Measurements from ENCODE around the gene HMCN2.

The HMCN2 gene

GRCh38 chr9:130343445-130343918, 77.9 kb downstream of the HMCN2 start:
- DNase-seq (ENCODE audit: low read depth in 2 of 2, low spot score in 1 of 2): no peak

GRCh38 chr9:130344366-130344765, 78.8 kb downstream of the HMCN2 start:
- no peak for DNase-seq (ENCODE audit: low read depth in 2 of 2, low spot score in 1 of 2)

GRCh38 chr9:130345009-130345896, 79.7 kb downstream of the HMCN2 start:
- DNase-seq (ENCODE audit: low read depth in 2 of 2, low spot score in 1 of 2): no peak

GRCh38 chr9:130345897-130346385, 80.4 kb downstream of the HMCN2 start:
- DNase-seq (ENCODE audit: low read depth in 2 of 2, low spot score in 1 of 2): no peak

- DNase-seq (ENCODE audit: low read depth in 2 of 2, low spot score in 1 of 2): no peak
Measured at GRCh38 chr9:130346431-130346830, 80.9 kb downstream of the HMCN2 start.

- no peak for DNase-seq (ENCODE audit: low read depth in 2 of 2, low spot score in 1 of 2)
Measured at GRCh38 chr9:130347036-130347435, 81.5 kb downstream of the HMCN2 start.

- DNase-seq (ENCODE audit: low read depth in 2 of 2, low spot score in 1 of 2): no peak
Measured at GRCh38 chr9:130347931-130348330, 82.4 kb downstream of the HMCN2 start.

- no peak for DNase-seq (ENCODE audit: low read depth in 2 of 2, low spot score in 1 of 2)
Measured at GRCh38 chr9:130348341-130348740, 82.8 kb downstream of the HMCN2 start.

- DNase-seq (ENCODE audit: low read depth in 2 of 2, low spot score in 1 of 2): no peak
Measured at GRCh38 chr9:130348881-130349280, 83.3 kb downstream of the HMCN2 start.

- DNase-seq (ENCODE audit: low read depth in 2 of 2, low spot score in 1 of 2): no peak
Measured at GRCh38 chr9:130349398-130349797, 83.8 kb downstream of the HMCN2 start.

GRCh38 chr9:130351343-130351742, 85.8 kb downstream of the HMCN2 start:
- no peak for DNase-seq (ENCODE audit: low read depth in 2 of 2, low spot score in 1 of 2)

- no peak for DNase-seq (ENCODE audit: low read depth in 2 of 2, low spot score in 1 of 2)
Measured at GRCh38 chr9:130352081-130352480, 86.5 kb downstream of the HMCN2 start.

- no peak for DNase-seq (ENCODE audit: low read depth in 2 of 2, low spot score in 1 of 2)
Measured at GRCh38 chr9:130352586-130353285, 87.2 kb downstream of the HMCN2 start.

GRCh38 chr9:130354378-130354777, 88.8 kb downstream of the HMCN2 start:
- DNase-seq (ENCODE audit: low read depth in 2 of 2, low spot score in 1 of 2): no peak

GRCh38 chr9:130354806-130355205, 89.2 kb downstream of the HMCN2 start:
- DNase-seq (ENCODE audit: low read depth in 2 of 2, low spot score in 1 of 2): no peak

GRCh38 chr9:130356033-130356432, 90.5 kb downstream of the HMCN2 start:
- DNase-seq (ENCODE audit: low read depth in 2 of 2, low spot score in 1 of 2): no peak

- no peak for DNase-seq (ENCODE audit: low read depth in 2 of 2, low spot score in 1 of 2)
Measured at GRCh38 chr9:130356877-130357584, 91.5 kb downstream of the HMCN2 start.

- no peak for DNase-seq (ENCODE audit: low read depth in 2 of 2, low spot score in 1 of 2)
Measured at GRCh38 chr9:130358928-130359327, 93.4 kb downstream of the HMCN2 start.

GRCh38 chr9:130359819-130360218, 94.3 kb downstream of the HMCN2 start:
- DNase-seq (ENCODE audit: low read depth in 2 of 2, low spot score in 1 of 2): no peak

GRCh38 chr9:130360672-130361071, 95.1 kb downstream of the HMCN2 start:
- DNase-seq (ENCODE audit: low read depth in 2 of 2, low spot score in 1 of 2): no peak

GRCh38 chr9:130361873-130362362, 96.4 kb downstream of the HMCN2 start:
- DNase-seq (ENCODE audit: low read depth in 2 of 2, low spot score in 1 of 2): no peak

All from stimulated activated CD8-positive, alpha-beta memory T cell treated with anti-CD3 and anti-CD28 coated beads, Interleukin-4, amount 100 ng/mL, for 1 hour (primary cell).